Parathyroid adenoma (tissue), 2 donors: ENCODE measurements around the gene EDARADD.
"Not testable (repeated sequence)": the region's sequence is repeated elsewhere in the genome, so short reads cannot be mapped to it uniquely, and the experiment has no call there.

Experiments used
- H2AFZ ChIP-seq: fragments of 300-600 bp; sonication (generic); one replicate; pipeline ENCODE4 v1.7.0; 2017; ENCODE audit warnings: antibody characterized with exemption, mild to moderate bottlenecking
- H3K27ac ChIP-seq: fragments of 300-600 bp; sonication (generic); one replicate; pipeline ENCODE4 v1.7.0; 2017
- H3K27me3 ChIP-seq: fragments of 300-600 bp; sonication (generic); one replicate; pipeline ENCODE4 v1.7.0; 2017; ENCODE audit warnings: low read length; ENCODE audit not compliant: control insufficient read depth, insufficient read depth
- H3K36me3 ChIP-seq: fragments of 300-600 bp; sonication (generic); one replicate; pipeline ENCODE4 v1.7.0; 2017; ENCODE audit warnings: low read length; ENCODE audit not compliant: control insufficient read depth, insufficient read depth
- H3K4me1 ChIP-seq: fragments of 300-600 bp; sonication (generic); one replicate; pipeline ENCODE4 v1.7.0; 2017; ENCODE audit warnings: control low read depth
- H3K4me2 ChIP-seq: fragments of 300-600 bp; sonication (generic); one replicate; pipeline ENCODE4 v1.7.0; 2017; ENCODE audit warnings: low read length
- H3K4me3 ChIP-seq: fragments of 300-600 bp; sonication (generic); one replicate; pipeline ENCODE4 v1.7.0; 2017; ENCODE audit warnings: low read depth, low read length
- H3K79me2 ChIP-seq: fragments of 300-600 bp; sonication (generic); one replicate; pipeline ENCODE4 v1.7.0; 2017; ENCODE audit warnings: control low read depth
- H3K9ac ChIP-seq: fragments of 300-600 bp; sonication (generic); one replicate; pipeline ENCODE4 v1.7.0; 2017; ENCODE audit warnings: mild to moderate bottlenecking
- H3K9me3 ChIP-seq: fragments of 300-600 bp; sonication (generic); one replicate; pipeline ENCODE4 v1.7.0; 2017; ENCODE audit warnings: low read length; ENCODE audit not compliant: control insufficient read depth
- TF ChIP-seq, protein P1 (sequence below): fragments of 300-600 bp; sonication (generic); IDR thresholded peaks from one replicate; pipeline ENCODE4 v1.7.0; 2017; ENCODE audit warnings: antibody characterized with exemption, mild to moderate bottlenecking
- donor health status: primary hyperparathyroidism.

The EDARADD gene

DNA sequence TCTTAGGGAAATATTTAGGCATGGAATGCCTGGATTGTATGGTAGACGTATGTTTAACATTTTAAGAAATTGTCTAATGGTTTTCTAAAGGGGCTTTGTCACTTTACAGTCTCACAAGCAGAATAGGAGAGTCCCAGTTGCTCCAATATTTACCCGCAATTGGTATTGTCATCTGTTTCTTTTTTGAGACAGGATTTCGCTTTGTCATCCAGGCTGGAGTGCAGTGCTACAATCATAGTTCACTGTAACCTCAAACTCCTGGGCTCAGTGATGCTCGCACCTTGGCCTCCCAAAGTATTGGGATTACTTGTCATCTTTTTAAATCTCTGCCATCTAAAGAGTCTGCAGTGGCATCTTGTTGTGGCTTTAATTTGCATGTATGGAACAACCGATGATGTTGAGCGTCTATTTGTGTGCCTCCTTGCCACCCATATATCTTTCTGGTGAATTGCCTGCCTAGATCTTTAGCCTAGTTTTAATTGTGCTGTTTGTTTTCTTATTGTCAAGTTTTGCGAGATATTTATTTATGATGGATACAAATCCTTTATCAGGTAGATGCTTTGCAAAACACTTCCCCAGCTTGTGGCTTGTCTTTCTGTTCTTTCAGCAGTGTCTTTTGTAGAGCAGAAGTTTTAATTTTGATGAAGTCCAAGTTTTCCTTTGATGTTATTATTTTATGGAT, 32.0 kb upstream of the EDARADD start:
- no peak overlapping the region for H3K9ac ChIP-seq
- TF ChIP-seq, protein P1, sequence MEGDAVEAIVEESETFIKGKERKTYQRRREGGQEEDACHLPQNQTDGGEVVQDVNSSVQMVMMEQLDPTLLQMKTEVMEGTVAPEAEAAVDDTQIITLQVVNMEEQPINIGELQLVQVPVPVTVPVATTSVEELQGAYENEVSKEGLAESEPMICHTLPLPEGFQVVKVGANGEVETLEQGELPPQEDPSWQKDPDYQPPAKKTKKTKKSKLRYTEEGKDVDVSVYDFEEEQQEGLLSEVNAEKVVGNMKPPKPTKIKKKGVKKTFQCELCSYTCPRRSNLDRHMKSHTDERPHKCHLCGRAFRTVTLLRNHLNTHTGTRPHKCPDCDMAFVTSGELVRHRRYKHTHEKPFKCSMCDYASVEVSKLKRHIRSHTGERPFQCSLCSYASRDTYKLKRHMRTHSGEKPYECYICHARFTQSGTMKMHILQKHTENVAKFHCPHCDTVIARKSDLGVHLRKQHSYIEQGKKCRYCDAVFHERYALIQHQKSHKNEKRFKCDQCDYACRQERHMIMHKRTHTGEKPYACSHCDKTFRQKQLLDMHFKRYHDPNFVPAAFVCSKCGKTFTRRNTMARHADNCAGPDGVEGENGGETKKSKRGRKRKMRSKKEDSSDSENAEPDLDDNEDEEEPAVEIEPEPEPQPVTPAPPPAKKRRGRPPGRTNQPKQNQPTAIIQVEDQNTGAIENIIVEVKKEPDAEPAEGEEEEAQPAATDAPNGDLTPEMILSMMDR = no peak
- no peak overlapping the region for H3K4me3 ChIP-seq
- H2AFZ ChIP-seq = no peak overlapping the region
- H3K9me3 ChIP-seq = no peaks in the 10 kb centered on the region
- H3K36me3 ChIP-seq = no peaks in the 10 kb centered on the region
- H3K4me2 ChIP-seq = no peak overlapping the region
- no peaks in the 10 kb centered on the region for H3K27me3 ChIP-seq
- H3K4me1 ChIP-seq = no peaks in the 10 kb centered on the region
- no peaks in the 10 kb centered on the region for H3K79me2 ChIP-seq
- H3K27ac ChIP-seq = no peak overlapping the region

DNA sequence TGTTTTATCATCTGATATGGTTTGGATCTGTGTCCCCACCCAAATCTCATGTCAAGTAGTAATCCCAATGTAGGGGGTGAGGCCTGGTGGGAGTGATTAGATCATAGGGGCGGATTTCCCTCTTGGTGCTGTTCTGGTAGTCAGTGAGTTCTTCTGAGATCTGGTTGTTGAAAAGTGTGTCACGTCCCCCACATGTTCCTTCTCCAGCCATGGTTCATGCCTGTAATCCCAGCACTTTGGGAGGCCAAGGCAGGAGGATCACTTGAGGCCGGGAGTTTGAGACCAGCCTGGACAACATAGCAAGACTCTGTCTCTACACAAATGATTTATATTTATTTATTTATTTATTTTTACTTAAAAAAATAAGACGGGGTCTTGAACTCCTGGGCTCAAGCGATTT, 30.8 kb upstream of the EDARADD start:
- no peaks in the 10 kb centered on the region for H3K27me3 ChIP-seq
- no peaks in the 10 kb centered on the region for H3K9me3 ChIP-seq

DNA sequence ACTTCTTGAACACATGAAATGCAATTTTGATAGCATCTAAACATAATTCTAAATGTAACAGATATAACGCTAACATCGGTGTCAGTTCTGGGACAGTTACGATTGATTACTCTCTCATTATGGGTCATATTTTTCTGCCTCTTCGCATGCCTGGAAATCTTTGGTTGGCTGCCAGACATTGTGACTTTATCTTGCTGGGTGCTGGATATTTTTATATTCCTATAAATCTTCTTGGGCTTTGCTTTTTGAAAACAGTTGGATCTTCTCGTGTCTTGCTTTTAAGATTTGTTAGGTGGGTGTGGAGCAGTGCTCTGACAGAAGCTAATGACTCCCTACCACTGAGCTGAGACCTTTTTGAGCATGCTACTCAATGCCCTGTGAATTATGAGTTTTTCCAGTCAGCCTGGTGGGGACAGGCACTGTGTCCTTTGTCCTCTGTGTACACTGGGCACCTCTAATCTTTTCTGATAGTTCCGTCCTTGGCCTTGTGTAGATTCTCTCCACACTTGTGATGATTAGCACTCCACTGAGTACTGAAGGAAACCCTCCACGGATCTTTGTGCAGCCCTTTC, 28.0 kb upstream of the EDARADD start:
- Histone ChIP-seq H3K4me3 (no peak overlapping the region), H3K36me3 (no peaks in the 10 kb centered on the region), H3K9ac (no peak overlapping the region), H3K9me3 (no peaks in the 10 kb centered on the region), H3K4me1 (no peaks in the 10 kb centered on the region), H2AFZ (no peak overlapping the region), H3K4me2 (no peak overlapping the region), H3K79me2 (no peaks in the 10 kb centered on the region), H3K27me3 (no peaks in the 10 kb centered on the region), H3K27ac (no peak overlapping the region)
- TF ChIP-seq, protein P1 = no peak

More for the DNA sequence above, 30.8 kb upstream of the EDARADD start:
- TF ChIP-seq, protein P1 = no peak
- Histone ChIP-seq H2AFZ (no peak overlapping the region), H3K4me2 (no peak overlapping the region), H3K4me1 (no peaks in the 10 kb centered on the region), H3K4me3 (no peak overlapping the region), H3K79me2 (no peaks in the 10 kb centered on the region), H3K36me3 (no peaks in the 10 kb centered on the region), H3K9ac (no peak overlapping the region), H3K27ac (no peak overlapping the region)

DNA sequence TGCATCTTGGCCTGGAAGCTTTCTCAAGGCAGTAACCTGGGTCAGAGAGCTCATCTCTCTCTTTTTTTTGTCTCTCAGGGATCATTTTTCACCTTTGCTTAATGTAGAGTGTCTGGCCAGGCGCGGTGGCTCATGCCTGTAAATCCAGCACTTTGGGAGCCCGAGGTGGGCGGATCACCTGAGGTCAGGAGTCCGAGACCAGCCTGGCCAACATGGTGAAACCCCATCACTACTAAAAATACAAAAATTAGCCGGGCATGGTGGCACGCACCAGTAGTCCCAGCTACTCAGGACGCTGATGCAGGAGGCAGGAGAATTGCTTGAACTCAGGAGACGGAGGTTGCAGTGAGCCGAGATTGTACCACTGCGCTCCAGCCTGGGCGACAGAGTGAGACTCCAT, 27.4 kb upstream of the EDARADD start:
- H3K79me2 ChIP-seq, H3K4me3 ChIP-seq, H3K9ac ChIP-seq, H3K27ac ChIP-seq, H3K4me2 ChIP-seq, H3K36me3 ChIP-seq, H3K9me3 ChIP-seq, H2AFZ ChIP-seq, H3K4me1 ChIP-seq, H3K27me3 ChIP-seq: not testable (repeated sequence)

DNA sequence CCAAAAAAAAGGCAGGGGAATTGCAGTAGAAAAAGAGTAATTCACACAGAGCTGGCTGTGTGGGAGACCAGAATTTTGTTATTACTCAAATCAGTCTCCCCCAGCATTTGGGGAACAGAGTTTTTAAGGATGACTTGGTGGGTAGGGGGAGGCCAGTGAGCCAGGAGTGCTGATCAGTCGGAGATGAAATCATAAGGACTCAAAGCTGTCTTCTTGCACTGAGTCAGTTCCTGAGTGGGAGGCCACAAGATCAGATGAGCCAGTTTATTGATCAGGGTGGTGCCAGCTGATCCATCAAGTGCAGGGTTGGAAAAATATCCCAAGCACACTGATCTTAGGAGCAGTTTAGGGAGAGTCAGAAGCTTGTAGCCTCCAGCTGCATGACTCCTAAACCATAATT, 23.7 kb upstream of the EDARADD start:
- no peak overlapping the region for H3K27ac ChIP-seq

More for the DNA sequence above, 23.7 kb upstream of the EDARADD start:
- Histone ChIP-seq H3K36me3 (no peaks in the 10 kb centered on the region), H3K79me2 (no peaks in the 10 kb centered on the region), H3K4me2 (no peak overlapping the region), H2AFZ (no peak overlapping the region), H3K27me3 (no peaks in the 10 kb centered on the region), H3K4me1 (no peaks in the 10 kb centered on the region), H3K9me3 (no peaks in the 10 kb centered on the region), H3K4me3 (no peak overlapping the region), H3K9ac (no peak overlapping the region)
- TF ChIP-seq, protein P1 = no peak
